Epithelial cell of esophagus (primary cell): ENCODE data around the gene TTC7B.

Experiments used
- DNase-seq: peaks from one replicate; pipeline ENCODE4 v3.0.0; 2010; ENCODE audit warnings: low read depth
- H3K4me3 ChIP-seq: 2 replicates; pipeline ENCODE4 v1.5.1; 2011; ENCODE audit warnings: mild to moderate bottlenecking, low read length, control low read depth
- CTCF ChIP-seq: IDR thresholded peaks from 2 replicates; pipeline ENCODE4 v1.5.1; 2011; ENCODE audit warnings: low read depth, mild to moderate bottlenecking, low read length, control low read depth, inconsistent platforms; ENCODE audit not compliant: insufficient read depth; ENCODE audit errors: missing control alignments

The TTC7B gene

GRCh38 chr14:90660865-90661570 lies 155.2 kb downstream of the TTC7B start:
- no peak for DNase-seq
- H3K4me3 ChIP-seq, result no peak overlapping the region
- no peak for TF ChIP-seq CTCF

GRCh38 chr14:90659156-90659555 lies 157.1 kb downstream of the TTC7B start:
- DNase-seq, result no peak
- no peak for TF ChIP-seq CTCF
- H3K4me3 ChIP-seq, result no peak overlapping the region

- H3K4me3 ChIP-seq, result no peak overlapping the region
- peak; percentile 86 for DNase-seq
- TF ChIP-seq CTCF, result no peak
Observed at GRCh38 chr14:90658541-90658967, 157.7 kb downstream of the TTC7B start.

GRCh38 chr14:90656973-90657372 lies 159.3 kb downstream of the TTC7B start:
- no peak overlapping the region for H3K4me3 ChIP-seq
- no peak for DNase-seq
- TF ChIP-seq CTCF, result no peak

- H3K4me3 ChIP-seq, result no peak overlapping the region
- DNase-seq, result no peak
- no peak for TF ChIP-seq CTCF
Observed at GRCh38 chr14:90655829-90656228, 160.4 kb downstream of the TTC7B start.

- TF ChIP-seq CTCF, result no peak
- no peak for DNase-seq
- H3K4me3 ChIP-seq, result no peak overlapping the region
Observed at GRCh38 chr14:90654831-90655276, 161.4 kb downstream of the TTC7B start.

- no peak for DNase-seq
- TF ChIP-seq CTCF, result no peak
- no peak overlapping the region for H3K4me3 ChIP-seq
Observed at GRCh38 chr14:90652626-90653025, 163.6 kb downstream of the TTC7B start.
